ENCODE data around the gene HOMER1. TPM values are rescaled to one million over a fixed set of nuclear protein-coding genes. Genes with fewer than 3 reads are reported as not detected.

HOMER1 gene
- total RNA-seq, 2 experiments from 2014 or later, result 6.3 to 13.9 TPM

GRCh38 chr5:79488058-79488457, 25.9 kb downstream of the HOMER1 start:
- ChIA-PET POLR2A (interaction anchor here (0.5 to 1.2 kb wide), 5 partner anchors 13 to 956 kb away, joined by 3 to 4 read pairs (median 4); no protein-coding TSS in a partner anchor), CTCF (ENCODE audit: unreplicated experiment) (no interaction called here)
- Histone ChIP-seq H3K9me2 (ENCODE audit: insufficient read depth, low read length) (no peaks in the 10 kb centered on the region; the same call in 1 of the 2 replicates), H3K4me3 (ENCODE audit: low read depth, low read length, poor library complexity, severe bottlenecking) (no peak overlapping the region), H3K9me3 (ENCODE audit: low read length) (no peaks in the 10 kb centered on the region), H3K79me2 (ENCODE audit: insufficient read depth, low read depth, low read length) (no peaks in the 10 kb centered on the region), H3K4me2 (ENCODE audit: low read length) (no peak overlapping the region), H3K4me1 (ENCODE audit: insufficient read depth, low read length, poor library complexity, severe bottlenecking) (no peaks in the 10 kb centered on the region), H2AFZ (ENCODE audit: low read length) (no peak overlapping the region), H4K20me1 (ENCODE audit: insufficient read depth, low read length) (no peaks in the 10 kb centered on the region), H3K36me3 (ENCODE audit: insufficient read depth, low read length) (no peaks in the 10 kb centered on the region), H3K27ac (ENCODE audit: low read depth, low read length, poor library complexity, severe bottlenecking) (no peak overlapping the region)
- intact Hi-C loops (cut with micrococcal nuclease; ENCODE audit: unreplicated experiment), result no loop called here
- no TSS peak for BruUV-seq (replicated peaks)
- TF ChIP-seq EZH2phosphoT487 (IDR thresholded peaks at IDR 0.05; ENCODE audit: borderline replicate concordance, low read depth, low read length), result no peak
- no peak for TF ChIP-seq CTCF (conservative IDR thresholded peaks at IDR 0.05; ENCODE audit: low read length)
- no peak for DNase-seq (ENCODE audit: low spot score)

DNA sequence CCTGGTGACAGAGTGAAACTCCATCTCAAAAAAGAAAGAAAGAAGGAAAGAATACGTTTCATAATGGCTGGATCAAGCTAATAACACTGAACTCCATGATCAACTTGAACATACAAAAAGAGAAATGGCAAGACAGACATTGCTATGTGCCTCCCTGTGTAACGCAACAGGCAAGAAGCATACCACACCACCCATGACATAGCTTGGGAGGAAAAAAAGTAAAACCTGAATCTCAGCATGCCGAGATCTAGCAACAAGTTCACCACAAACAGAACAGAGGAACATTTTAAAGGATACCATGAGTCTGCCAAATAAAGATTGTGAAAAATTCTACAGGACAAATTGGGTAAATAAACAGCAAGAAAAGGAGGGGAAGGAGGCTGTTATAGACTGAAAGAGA, 26.7 kb downstream of the HOMER1 start:
- H3K27ac ChIP-seq (ENCODE audit: low read depth, low read length, poor library complexity, severe bottlenecking), result no peak overlapping the region
- no peaks in the 10 kb centered on the region; the same call in 1 of the 2 replicates for H3K9me2 ChIP-seq (ENCODE audit: insufficient read depth, low read length)
- H3K4me3 ChIP-seq (ENCODE audit: low read depth, low read length, poor library complexity, severe bottlenecking), result no peak overlapping the region
- no peaks in the 10 kb centered on the region for H3K4me1 ChIP-seq (ENCODE audit: insufficient read depth, low read length, poor library complexity, severe bottlenecking)
- H3K4me2 ChIP-seq (ENCODE audit: low read length), result no peak overlapping the region
- intact Hi-C loops (cut with micrococcal nuclease; ENCODE audit: unreplicated experiment), result no loop called here
- no peaks in the 10 kb centered on the region for H4K20me1 ChIP-seq (ENCODE audit: insufficient read depth, low read length)
- ChIA-PET POLR2A (no interaction called here), CTCF (ENCODE audit: unreplicated experiment) (no interaction called here)
- no peak for DNase-seq (ENCODE audit: low spot score)
- BruUV-seq (replicated peaks), result no TSS peak
- no peak overlapping the region for H2AFZ ChIP-seq (ENCODE audit: low read length)
- no peaks in the 10 kb centered on the region for H3K36me3 ChIP-seq (ENCODE audit: insufficient read depth, low read length)
- no peaks in the 10 kb centered on the region for H3K79me2 ChIP-seq (ENCODE audit: insufficient read depth, low read depth, low read length)
- no peaks in the 10 kb centered on the region for H3K9me3 ChIP-seq (ENCODE audit: low read length)
- TF ChIP-seq EZH2phosphoT487 (IDR thresholded peaks at IDR 0.05; ENCODE audit: borderline replicate concordance, low read depth, low read length) (no peak), CTCF (conservative IDR thresholded peaks at IDR 0.05; ENCODE audit: low read length) (no peak)

GRCh38 chr5:79486116-79486515, 27.8 kb downstream of the HOMER1 start:
- Histone ChIP-seq H3K4me3 (ENCODE audit: low read depth, low read length, poor library complexity, severe bottlenecking) (no peak overlapping the region), H4K20me1 (ENCODE audit: insufficient read depth, low read length) (no peaks in the 10 kb centered on the region), H3K4me2 (ENCODE audit: low read length) (no peak overlapping the region), H3K27ac (ENCODE audit: low read depth, low read length, poor library complexity, severe bottlenecking) (no peak overlapping the region), H2AFZ (ENCODE audit: low read length) (no peak overlapping the region), H3K9me2 (ENCODE audit: insufficient read depth, low read length) (no peaks in the 10 kb centered on the region; the same call in 1 of the 2 replicates), H3K79me2 (ENCODE audit: insufficient read depth, low read depth, low read length) (no peaks in the 10 kb centered on the region), H3K4me1 (ENCODE audit: insufficient read depth, low read length, poor library complexity, severe bottlenecking) (no peaks in the 10 kb centered on the region), H3K36me3 (ENCODE audit: insufficient read depth, low read length) (no peaks in the 10 kb centered on the region), H3K9me3 (ENCODE audit: low read length) (no peaks in the 10 kb centered on the region)
- no peak for TF ChIP-seq CTCF (conservative IDR thresholded peaks at IDR 0.05; ENCODE audit: low read length)
- no peak for TF ChIP-seq EZH2phosphoT487 (IDR thresholded peaks at IDR 0.05; ENCODE audit: borderline replicate concordance, low read depth, low read length)
- POLR2A ChIA-PET, result interaction anchor here (0.6 to 1.3 kb wide), 2 partner anchors 26 to 1113 kb away, joined by 3 to 4 read pairs; no protein-coding TSS in a partner anchor
- CTCF ChIA-PET (ENCODE audit: unreplicated experiment), result no interaction called here
- no peak for DNase-seq (ENCODE audit: low spot score)
- intact Hi-C loops (cut with micrococcal nuclease; ENCODE audit: unreplicated experiment), result no loop called here
- BruUV-seq (replicated peaks), result no TSS peak

All from OCI-LY7 (cell line).